GM23338 (cell line): ENCODE measurements around the gene GATAD2A. TPM values are rescaled to one million over a fixed set of nuclear protein-coding genes. Genes with fewer than 3 reads are reported as not detected.

Experiments
- ATAC-seq: fragments of 200-7000 bp; cut with Tn5 transposase; 3 replicates; pipeline ENCODE4 v1.9.1; 2020
- DNase-seq: peaks from one replicate; pipeline ENCODE4 v3.0.0-alpha.2; 2015; ENCODE audit warnings: low spot score
- H2AFZ ChIP-seq: fragments of 200-600 bp; sonication (generic); 2 replicates; pipeline ENCODE4 v1.8.0; 2016; ENCODE audit warnings: antibody characterized with exemption, mild to moderate bottlenecking, moderate library complexity
- H3F3A ChIP-seq: fragments of 200-600 bp; sonication (generic); replicated peaks from 2 replicates; pipeline ENCODE4 v1.8.0; 2017; ENCODE audit warnings: antibody characterized with exemption, mixed run types, low read depth
- H3K27ac ChIP-seq: fragments of 200-600 bp; sonication (generic); 2 replicates; pipeline ENCODE4 v1.6.1; 2016; ENCODE audit warnings: low read depth
- H3K27me3 ChIP-seq: fragments of 200-600 bp; sonication (generic); 2 replicates; pipeline ENCODE4 v1.8.0; 2016; ENCODE audit warnings: mild to moderate bottlenecking, mixed run types, moderate library complexity; ENCODE audit not compliant: insufficient read depth
- H3K36me3 ChIP-seq: fragments of 200-600 bp; sonication (generic); 2 replicates; pipeline ENCODE4 v1.8.0; 2016; ENCODE audit warnings: mild to moderate bottlenecking; ENCODE audit not compliant: insufficient read depth
- H3K4me1 ChIP-seq: fragments of 200-600 bp; sonication (generic); 2 replicates; pipeline ENCODE4 v1.8.0; 2016; ENCODE audit warnings: mild to moderate bottlenecking, moderate library complexity; ENCODE audit not compliant: insufficient read depth
- H3K4me2 ChIP-seq: fragments of 200-600 bp; sonication (generic); 2 replicates; pipeline ENCODE4 v1.7.1; 2017; ENCODE audit warnings: mixed run types
- H3K4me3 ChIP-seq: fragments of 200-600 bp; sonication (generic); 2 replicates; pipeline ENCODE4 v1.6.1; 2016; ENCODE audit warnings: mixed run types
- H3K79me2 ChIP-seq: fragments of 200-600 bp; sonication (generic); replicated peaks from 2 replicates; pipeline ENCODE4 v1.8.0; 2017; ENCODE audit warnings: mild to moderate bottlenecking; ENCODE audit not compliant: insufficient read depth
- H3K9me2 ChIP-seq: fragments of 200-600 bp; sonication (generic); 2 replicates; pipeline ENCODE4 v1.8.0; 2017; ENCODE audit not compliant: insufficient read depth
- H4K20me1 ChIP-seq: fragments of 200-600 bp; sonication (generic); replicated peaks from 2 replicates; pipeline ENCODE4 v1.8.0; 2017; ENCODE audit warnings: mild to moderate bottlenecking; ENCODE audit not compliant: insufficient read depth
- H3K27ac Mint-ChIP-seq: 2 replicates; pipeline ENCODE4 v1.8.0; 2020; ENCODE audit warnings: inconsistent platforms, mild to moderate bottlenecking, moderate library complexity, mixed read lengths
- H3K27me3 Mint-ChIP-seq: 3 replicates; pipeline ENCODE4 v1.8.0; 2022; ENCODE audit warnings: low read depth, mild to moderate bottlenecking, moderate library complexity, mixed read lengths, inconsistent platforms; ENCODE audit not compliant: insufficient read depth, poor library complexity
- H3K36me3 Mint-ChIP-seq: 3 replicates; pipeline ENCODE4 v1.8.0; 2021; ENCODE audit warnings: low read depth, mild to moderate bottlenecking, inconsistent platforms, moderate library complexity, mixed read lengths
- H3K4me1 Mint-ChIP-seq: 3 replicates; pipeline ENCODE4 v1.8.0; 2020; ENCODE audit warnings: mild to moderate bottlenecking, inconsistent platforms, mixed read lengths
- H3K4me3 Mint-ChIP-seq: 3 replicates; pipeline ENCODE4 v1.8.0; 2021; ENCODE audit warnings: moderate library complexity, mild to moderate bottlenecking, inconsistent platforms, mixed read lengths
- H3K9me3 Mint-ChIP-seq: 3 replicates; pipeline ENCODE4 v1.8.0; 2020; ENCODE audit warnings: moderate library complexity, mild to moderate bottlenecking, inconsistent platforms, mixed read lengths
- CREB1 ChIP-seq: fragments of 250-450 bp; sonication (Bioruptor Pico); IDR thresholded peaks from 2 replicates; pipeline ENCODE4 v1.5.0; 2020; ENCODE audit warnings: low read depth, mild to moderate bottlenecking, moderate library complexity
- CTCF ChIP-seq, 2 experiments: fragments of 200-600 bp in 1 of 2; sonication (generic) in 1 of 2; conservative IDR thresholded peaks; 2 replicates each; pipeline versions ENCODE4 v1.5.1 to v1.6.1; 2016 to 2017; ENCODE audit warnings: antibody characterized with exemption in 2 of 2, low read depth in 2 of 2, mild to moderate bottlenecking in 2 of 2, moderate library complexity in 1 of 2
- EZH2phosphoT487 ChIP-seq: fragments of 200-600 bp; sonication (generic); IDR thresholded peaks from one replicate; pipeline ENCODE4 v1.8.1; 2018; ENCODE audit warnings: antibody characterized with exemption; ENCODE audit not compliant: unreplicated experiment
- JUNB ChIP-seq: IDR thresholded peaks from one replicate; pipeline ENCODE4 v1.6.1; 2016; ENCODE audit warnings: antibody characterized with exemption; ENCODE audit not compliant: unreplicated experiment
- NANOG ChIP-seq: IDR thresholded peaks from 2 replicates; pipeline ENCODE4 v1.6.1; 2016; ENCODE audit warnings: antibody characterized with exemption, borderline replicate concordance
- POLR2AphosphoS5 ChIP-seq: IDR thresholded peaks from 2 replicates; pipeline ENCODE4 v1.6.1; 2016; ENCODE audit warnings: antibody characterized with exemption, low read depth
- REST ChIP-seq: IDR thresholded peaks from one replicate; pipeline ENCODE4 v1.6.1; 2018; ENCODE audit warnings: antibody characterized with exemption; ENCODE audit not compliant: unreplicated experiment
- STAT1 ChIP-seq: IDR thresholded peaks from one replicate; pipeline ENCODE4 v1.6.1; 2016; ENCODE audit warnings: antibody characterized with exemption; ENCODE audit not compliant: unreplicated experiment
- ZNF114 ChIP-seq: fragments of 250-450 bp; sonication (Bioruptor Pico); IDR thresholded peaks from 2 replicates; pipeline ENCODE4 v1.5.0; 2020; ENCODE audit warnings: mild to moderate bottlenecking, moderate library complexity
- ZNF462 ChIP-seq: fragments of 250-450 bp; sonication (Bioruptor Pico); IDR thresholded peaks from 2 replicates; pipeline ENCODE4 v1.5.0; 2020; ENCODE audit warnings: mild to moderate bottlenecking, moderate library complexity
- polyA plus RNA-seq: library from polyadenylated mRNA; unstranded; fragments of >200 nt; fragmentation: Nextera tagmentation; extraction: Ambion mirVana; gene quantifications from 2 replicates; pipeline ENCODE4 v1.2.1, GENCODE V29; 2016
- total RNA-seq: library from RNA; depleted of rRNA; stranded (reverse); fragments of >200 nt; shearing (Covaris generic); gene quantifications from 2 replicates; pipeline ENCODE4 v1.2.3, GENCODE V29; 2014

GATAD2A gene
- total and polyA plus RNA-seq, 2 experiments from 2014 or later: 40.0 to 151 TPM

GRCh38 chr19:19508217-19508616 lies 102.7 kb downstream of the GATAD2A start:
- peak; percentile 31; the same call in 1 of the 2 replicates for TF ChIP-seq POLR2AphosphoS5
- TF ChIP-seq REST: no peak
- H3K36me3 ChIP-seq: peaks cover 4% of the 10 kb centered on the region; the same call in 1 of the 2 replicates
- Mint-ChIP-seq H3K4me1 (peaks cover 16% of the 10 kb centered on the region), H3K27ac (no peak overlapping the region), H3K36me3 (peaks cover 34% of the 10 kb centered on the region), H3K4me3 (no peak overlapping the region), H3K27me3 (peaks cover 22% of the 10 kb centered on the region), H3K9me3 (no peaks in the 10 kb centered on the region)
- no peaks in the 10 kb centered on the region for H3K79me2 ChIP-seq
- H3K4me3 ChIP-seq: no peak overlapping the region
- no peaks in the 10 kb centered on the region for H3K4me1 ChIP-seq
- no peak overlapping the region for H3K27ac ChIP-seq
- no peak overlapping the region for H2AFZ ChIP-seq
- peaks cover 11% of the 10 kb centered on the region for H4K20me1 ChIP-seq
- DNase-seq (no peak), ATAC-seq (peak; percentile 13)
- H3K27me3 ChIP-seq: no peaks in the 10 kb centered on the region
- H3F3A ChIP-seq: peaks cover 28% of the 10 kb centered on the region
- H3K4me2 ChIP-seq: no peak overlapping the region
- no peaks in the 10 kb centered on the region for H3K9me2 ChIP-seq

- no peaks in the 10 kb centered on the region; the same call in 2 of the 3 replicates for H3K9me3 Mint-ChIP-seq
- peaks cover 19% of the 10 kb centered on the region for H3K36me3 Mint-ChIP-seq
- Histone ChIP-seq H3K36me3 (peaks cover 4% of the 10 kb centered on the region; the same call in 1 of the 2 replicates), H3K79me2 (no peaks in the 10 kb centered on the region), H3K27me3 (no peaks in the 10 kb centered on the region), H3F3A (peaks cover 19% of the 10 kb centered on the region; the same call in 1 of the 2 replicates), H2AFZ (no peak overlapping the region), H3K4me1 (no peaks in the 10 kb centered on the region), H3K4me3 (no peak overlapping the region), H4K20me1 (no peaks in the 10 kb centered on the region), H3K27ac (no peak overlapping the region), H3K4me2 (no peak overlapping the region), H3K9me2 (no peaks in the 10 kb centered on the region)
- ATAC-seq (peak; percentile 58), DNase-seq (peak; percentile 70)
- no peak for TF ChIP-seq ZNF462 (CRISPR knock-in tag)
- no peak for TF ChIP-seq ZNF114 (CRISPR knock-in tag)
- no peak for TF ChIP-seq CTCF (conservative IDR thresholded peaks at IDR 0.05; ENCODE audit: low read depth in 2 of 2)
- TF ChIP-seq JUNB: no peak
- no peak for TF ChIP-seq STAT1
- TF ChIP-seq EZH2phosphoT487: no peak
- no peak for TF ChIP-seq NANOG
- no peak for TF ChIP-seq CREB1
- no peak overlapping the region for H3K27ac Mint-ChIP-seq
- peaks cover 23% of the 10 kb centered on the region for H3K27me3 Mint-ChIP-seq
- H3K4me1 Mint-ChIP-seq: peaks cover 16% of the 10 kb centered on the region
- no peak overlapping the region for H3K4me3 Mint-ChIP-seq
These were observed 105.0 kb downstream of the GATAD2A start for GRCh38 chr19:19510432-19510831.
